H54 (cell line): Measurements from ENCODE around the gene TRIM75.
"Not testable (repeated sequence)": the region's sequence is repeated elsewhere in the genome, so short reads cannot be mapped to it uniquely, and the experiment has no call there.

ENCODE experiments used
- DNase-seq: peaks from one replicate; pipeline ENCODE4 v3.0.0; 2011; ENCODE audit warnings: low spot score, mixed read lengths; ENCODE audit not compliant: insufficient read length
- FAIRE-seq: peaks from 3 replicates; lab custom pipeline; 2011; peaks lifted over from hg19 to GRCh38; lab: Jason Lieb, UNC
- POLR2A ChIP-seq: IDR thresholded peaks from 2 replicates; pipeline ENCODE4 v1.6.1; 2011; ENCODE audit warnings: low read depth, mild to moderate bottlenecking, low read length

Gene TRIM75

GRCh38 chr4:165053645-165054044 lies at the start of gene TRIM75:
Gene TRIM75, plus strand, starts transcription at chr4:165053866. Its CDS starts 5,282 bp downstream, at chr4:165059148.
- FAIRE-seq (no peak), DNase-seq (no peak)
- TF ChIP-seq POLR2A: no peak

- DNase-seq (no peak), FAIRE-seq (no peak)
- TF ChIP-seq POLR2A: no peak
These were observed 48.2 kb upstream of the TRIM75 start for GRCh38 chr4:165005352-165005925.

GRCh38 chr4:165006456-165006855 lies 47.2 kb upstream of the TRIM75 start:
- TF ChIP-seq POLR2A: no peak
- no peak for FAIRE-seq

GRCh38 chr4:165006886-165007285 lies 46.8 kb upstream of the TRIM75 start:
- no peak for TF ChIP-seq POLR2A
- DNase-seq: no peak
- FAIRE-seq: no peak

More at GRCh38 chr4:165006456-165006855, 47.2 kb upstream of the TRIM75 start:
- DNase-seq: no peak

GRCh38 chr4:165009493-165010227 lies 44.0 kb upstream of the TRIM75 start:
- FAIRE-seq (no peak), DNase-seq (no peak)
- no peak for TF ChIP-seq POLR2A

- TF ChIP-seq POLR2A: no peak
- no peak for DNase-seq
- FAIRE-seq: no peak
These were observed 43.2 kb upstream of the TRIM75 start for GRCh38 chr4:165010487-165010886.

GRCh38 chr4:165010991-165011390 lies 42.7 kb upstream of the TRIM75 start:
- TF ChIP-seq POLR2A: no peak
- FAIRE-seq (no peak), DNase-seq (no peak)

GRCh38 chr4:165011403-165011802 lies 42.3 kb upstream of the TRIM75 start:
- TF ChIP-seq POLR2A: no peak
- no peak for DNase-seq
- FAIRE-seq: no peak

GRCh38 chr4:165013691-165014090 lies 40.0 kb upstream of the TRIM75 start:
- DNase-seq: no peak
- FAIRE-seq: no peak
- no peak for TF ChIP-seq POLR2A

GRCh38 chr4:165016971-165017370 lies 36.7 kb upstream of the TRIM75 start:
- TF ChIP-seq POLR2A: no peak
- DNase-seq (no peak), FAIRE-seq (no peak)

- FAIRE-seq: not testable (repeated sequence)
These were observed 33.7 kb upstream of the TRIM75 start for GRCh38 chr4:165019995-165020394.

GRCh38 chr4:165025782-165026181 lies 27.9 kb upstream of the TRIM75 start:
- DNase-seq, FAIRE-seq: not testable (repeated sequence)

More at GRCh38 chr4:165019995-165020394, 33.7 kb upstream of the TRIM75 start:
- not testable (repeated sequence) for DNase-seq

GRCh38 chr4:165027762-165028402 lies 25.8 kb upstream of the TRIM75 start:
- TF ChIP-seq POLR2A: no peak
- no peak for FAIRE-seq
- DNase-seq: no peak

GRCh38 chr4:165031436-165032211 lies 22.0 kb upstream of the TRIM75 start, which contains the start of gene TRIM60:
Gene TRIM60, plus strand, starts transcription at chr4:165031999. Its CDS starts 8,074 bp downstream, at chr4:165040073.
- no peak for TF ChIP-seq POLR2A
- DNase-seq (no peak), FAIRE-seq (no peak)
